Central memory CD8-positive, alpha-beta T cell (primary cell): ENCODE results near the gene RPS21.

Experiments used
- ATAC-seq: fragments of 150-1000 bp; cut with Tn5 transposase; replicated peaks from 2 replicates; pipeline ENCODE4 v1.10.0; 2022; ENCODE audit warnings: mild to moderate bottlenecking, moderate FRiP score, moderate number of reproducible peaks; ENCODE audit not compliant: poor library complexity, severe bottlenecking; ENCODE audit errors: extremely low read depth
- DNase-seq, 2 donors: peaks; one replicate each; pipeline ENCODE4 v3.0.0; 2021; ENCODE audit warnings: low spot score in 2 of 2
- H3K27ac Mint-ChIP-seq: one replicate; pipeline ENCODE4 v1.8.0; 2022; ENCODE audit warnings: low read depth, mild to moderate bottlenecking, moderate library complexity, mixed read lengths
- H3K27me3 Mint-ChIP-seq: one replicate; pipeline ENCODE4 v1.8.0; 2022; ENCODE audit warnings: mixed read lengths
- H3K36me3 Mint-ChIP-seq: one replicate; pipeline ENCODE4 v1.8.0; 2022; ENCODE audit warnings: mild to moderate bottlenecking, moderate library complexity, mixed read lengths; ENCODE audit not compliant: insufficient read depth
- H3K4me1 Mint-ChIP-seq: one replicate; pipeline ENCODE4 v1.8.0; 2022; ENCODE audit warnings: mixed read lengths
- H3K4me3 Mint-ChIP-seq: one replicate; pipeline ENCODE4 v1.8.0; 2022; ENCODE audit warnings: mild to moderate bottlenecking, moderate library complexity, mixed read lengths
- H3K9me3 Mint-ChIP-seq: one replicate; pipeline ENCODE4 v1.8.0; 2022; ENCODE audit warnings: mixed read lengths

The RPS21 gene

DNA sequence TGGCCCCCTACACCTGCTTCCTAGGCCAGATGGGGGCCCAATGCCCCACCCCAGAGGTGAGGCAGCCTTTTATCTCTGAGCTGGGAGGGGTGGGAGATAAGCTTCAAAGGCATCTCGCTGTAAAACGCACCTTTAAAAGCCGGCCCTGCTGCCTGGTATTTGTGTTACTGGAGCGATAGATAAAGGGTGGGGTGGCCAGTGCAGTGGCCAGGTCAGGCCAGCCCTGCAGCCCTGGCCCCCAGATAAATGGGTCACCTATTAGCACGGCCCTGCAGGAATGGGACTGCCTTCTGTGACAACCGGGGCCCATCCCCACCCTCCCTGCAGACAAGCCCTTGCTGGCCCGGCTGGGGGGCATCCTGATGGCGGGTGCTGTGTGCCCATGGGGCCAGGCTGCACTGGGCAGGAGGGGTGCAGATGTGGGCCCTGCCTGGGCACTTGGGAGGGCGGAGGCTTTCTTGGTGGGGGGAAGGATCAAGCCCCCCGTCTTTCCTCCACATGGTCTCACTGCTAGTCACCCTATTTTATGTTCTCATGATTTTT lies 43.5 kb downstream of the RPS21 start:
- DNase-seq (no peak), ATAC-seq (no peak)
- Mint-ChIP-seq H3K27me3 (peaks cover 43% of the 10 kb centered on the region), H3K4me3 (no peak overlapping the region), H3K27ac (no peak overlapping the region), H3K9me3 (no peaks in the 10 kb centered on the region), H3K4me1 (no peaks in the 10 kb centered on the region), H3K36me3 (no peaks in the 10 kb centered on the region)

DNA sequence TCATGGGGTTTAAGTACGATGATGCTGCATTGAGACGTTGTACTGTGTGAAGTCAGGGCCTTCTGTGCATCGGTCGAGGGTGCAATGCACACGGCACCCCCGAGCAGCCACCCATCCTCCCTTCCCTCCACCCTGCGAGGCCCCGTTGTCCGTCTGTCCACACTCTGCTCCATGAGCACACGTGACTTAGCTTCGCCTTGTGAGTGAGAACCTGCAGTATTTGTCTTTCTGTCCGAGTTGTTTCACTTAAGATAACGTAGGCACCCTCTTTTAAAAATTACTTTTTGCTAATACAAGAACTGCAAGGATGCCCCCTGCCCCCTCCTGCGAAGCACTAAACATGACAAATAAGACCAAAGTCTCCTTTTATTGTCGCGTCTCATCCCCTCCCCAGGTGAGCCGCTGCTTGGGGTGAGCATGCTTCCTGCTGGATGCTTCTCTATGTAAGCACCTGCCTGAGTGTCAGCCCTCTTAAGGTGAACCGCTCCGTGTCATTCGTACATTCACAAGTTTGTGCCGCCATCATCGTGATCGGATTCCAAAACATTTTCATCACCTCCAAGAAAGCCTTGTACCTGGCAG lies 44.1 kb downstream of the RPS21 start:
- Mint-ChIP-seq H3K27ac (no peak overlapping the region), H3K4me1 (no peaks in the 10 kb centered on the region), H3K4me3 (no peak overlapping the region), H3K9me3 (no peaks in the 10 kb centered on the region), H3K36me3 (no peaks in the 10 kb centered on the region), H3K27me3 (peaks cover 48% of the 10 kb centered on the region)
- DNase-seq (no peak), ATAC-seq (no peak)

DNA sequence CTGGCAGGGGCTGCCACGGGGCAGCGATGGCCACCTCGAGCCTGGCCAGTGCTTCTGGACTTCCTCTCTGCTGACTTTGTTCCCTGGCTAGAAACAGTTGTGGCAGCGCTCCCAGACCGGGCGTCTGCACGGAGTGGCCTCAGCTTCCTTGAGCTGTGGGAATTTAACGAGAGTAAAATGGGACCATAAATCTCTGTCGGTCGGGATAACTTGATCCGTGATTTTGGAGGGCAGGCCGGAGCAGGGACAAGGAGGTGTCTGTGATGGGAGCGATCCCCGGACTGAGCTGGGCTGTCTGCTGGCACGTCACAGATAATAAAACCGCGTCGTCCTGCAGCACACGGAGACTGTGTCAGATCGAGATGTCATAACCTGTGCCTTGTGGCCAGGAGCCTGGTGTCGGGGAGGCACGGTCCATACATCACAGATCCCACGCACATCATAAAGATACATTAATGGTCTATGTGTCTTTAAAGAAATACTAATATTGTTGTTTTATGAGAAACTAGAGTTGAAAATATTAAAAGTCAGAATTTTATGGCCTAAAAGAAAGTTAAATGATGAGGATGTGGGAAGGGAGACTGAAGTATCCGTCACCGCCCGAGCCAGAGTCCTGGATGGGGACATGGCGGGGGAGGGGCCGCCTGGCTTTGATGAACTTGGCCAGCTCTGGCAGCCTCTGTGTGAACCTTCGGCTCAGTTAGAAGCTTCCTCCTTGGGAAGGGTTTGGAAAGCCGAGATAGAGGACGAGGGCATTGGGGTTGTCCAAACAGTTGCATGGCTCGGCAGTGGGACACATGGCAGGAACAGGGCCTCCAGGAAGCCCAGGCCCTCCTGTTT lies 47.0 kb downstream of the RPS21 start:
- Mint-ChIP-seq H3K27me3 (peaks cover 71% of the 10 kb centered on the region), H3K27ac (no peak overlapping the region), H3K36me3 (no peaks in the 10 kb centered on the region), H3K9me3 (no peaks in the 10 kb centered on the region), H3K4me3 (no peak overlapping the region), H3K4me1 (no peaks in the 10 kb centered on the region)
- DNase-seq = no peak
- no peak for ATAC-seq

DNA sequence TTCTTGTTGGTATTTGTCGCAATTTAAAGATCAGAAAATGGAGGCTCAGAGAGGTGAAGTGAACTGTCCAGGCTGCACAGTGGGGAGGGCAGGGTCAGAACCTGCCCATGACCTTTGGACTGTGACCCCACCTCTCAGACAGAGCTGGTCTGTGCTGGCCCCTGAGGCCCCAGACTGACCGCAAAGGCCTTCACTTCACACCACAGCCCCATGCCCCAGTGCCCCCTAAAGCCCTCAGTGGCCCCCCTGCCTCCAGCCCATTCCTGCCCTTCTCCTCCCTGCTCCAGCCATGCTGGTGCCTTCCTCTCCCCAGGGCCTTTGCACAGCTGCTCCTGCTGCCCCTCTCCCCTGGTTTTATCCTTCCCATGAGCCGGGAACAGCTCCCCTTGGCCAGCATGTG lies 49.8 kb downstream of the RPS21 start:
- DNase-seq (no peak), ATAC-seq (no peak)
- H3K27ac Mint-ChIP-seq = no peak overlapping the region
- H3K4me3 Mint-ChIP-seq = no peak overlapping the region
- no peaks in the 10 kb centered on the region for H3K36me3 Mint-ChIP-seq
- H3K27me3 Mint-ChIP-seq = peaks cover 64% of the 10 kb centered on the region
- H3K9me3 Mint-ChIP-seq = no peaks in the 10 kb centered on the region
- no peaks in the 10 kb centered on the region for H3K4me1 Mint-ChIP-seq

DNA sequence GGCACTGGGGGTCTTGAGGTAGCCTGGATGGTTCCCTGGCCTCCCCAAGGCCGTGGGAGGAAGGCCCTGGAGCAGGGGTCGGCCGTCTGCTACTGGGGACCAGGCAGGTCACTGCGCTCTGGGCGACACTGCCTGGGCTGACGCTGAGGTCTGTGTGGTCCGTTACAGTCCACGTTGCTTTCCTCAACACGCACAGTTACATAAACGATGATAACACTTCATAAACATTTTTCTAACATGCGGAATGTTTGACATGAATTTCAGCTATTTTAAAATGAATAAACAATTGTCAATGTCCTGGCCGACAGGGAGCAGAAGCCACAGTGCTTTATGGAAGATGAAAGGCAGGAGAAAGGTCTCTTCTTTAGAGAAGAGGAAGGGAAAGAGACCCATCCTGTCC lies 50.6 kb downstream of the RPS21 start:
- H3K27me3 Mint-ChIP-seq = peaks cover 67% of the 10 kb centered on the region
- no peak for DNase-seq
- H3K9me3 Mint-ChIP-seq = no peaks in the 10 kb centered on the region
- H3K27ac Mint-ChIP-seq = no peak overlapping the region
- ATAC-seq = no peak
- no peak overlapping the region for H3K4me3 Mint-ChIP-seq
- no peaks in the 10 kb centered on the region for H3K4me1 Mint-ChIP-seq
- no peaks in the 10 kb centered on the region for H3K36me3 Mint-ChIP-seq

DNA sequence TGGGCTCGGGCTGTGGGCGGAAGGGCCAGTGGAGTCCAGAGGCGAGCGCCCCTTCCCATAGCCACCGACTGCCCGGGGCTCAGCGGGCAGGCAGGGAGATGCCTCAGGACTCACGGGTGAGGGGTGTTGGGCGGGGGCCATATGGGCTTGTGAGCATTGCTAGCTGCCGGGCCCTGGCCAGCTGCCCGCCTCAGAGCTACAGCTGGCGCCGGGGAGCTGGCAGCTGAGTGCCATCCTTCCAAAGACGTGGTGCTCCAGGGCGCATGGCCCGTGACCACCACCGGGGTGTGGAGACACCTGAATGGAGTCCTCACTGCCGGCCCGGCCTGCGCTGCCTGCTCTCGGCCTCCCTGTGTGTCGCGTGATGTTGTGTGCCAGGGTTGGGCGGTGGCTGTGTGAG lies 51.0 kb downstream of the RPS21 start:
- H3K9me3 Mint-ChIP-seq = no peaks in the 10 kb centered on the region
- no peak overlapping the region for H3K4me3 Mint-ChIP-seq
- H3K36me3 Mint-ChIP-seq = no peaks in the 10 kb centered on the region
- no peak for ATAC-seq
- H3K27me3 Mint-ChIP-seq = peaks cover 67% of the 10 kb centered on the region
- H3K4me1 Mint-ChIP-seq = no peaks in the 10 kb centered on the region
- no peak overlapping the region for H3K27ac Mint-ChIP-seq
- DNase-seq = no peak
